Naive thymus-derived CD4-positive, alpha-beta T cell (primary cell): ENCODE results near the gene POC1A. TPM values are rescaled to one million over a fixed set of nuclear protein-coding genes. Genes with fewer than 3 reads are reported as not detected.

Experiments used
- ATAC-seq: fragments of 150-1000 bp; cut with Tn5 transposase; 2 replicates; pipeline ENCODE4 v1.10.0; 2021; ENCODE audit warnings: mild to moderate bottlenecking, moderate library complexity
- CTCF ChIA-PET: fragments of 350-600 bp; sonication (Branson Sonifier 250); formaldehyde crosslinking; loops from one replicate; lab custom pipeline; 2021; ENCODE audit warnings: antibody characterized with exemption; lab: Charles Lee
- POLR2A ChIA-PET: fragments of 350-600 bp; sonication (Branson Sonifier 250); formaldehyde crosslinking; loops from one replicate; lab custom pipeline; 2021; ENCODE audit warnings: antibody characterized with exemption, inconsistent platforms; lab: Charles Lee
- DNase-seq, 9 donors: peaks; one replicate each; pipeline versions ENCODE4 v3.0.0 to v3.0.0-alpha.2; 2020 to 2022; ENCODE audit warnings: mixed read lengths in 1 of 9
- H3K27ac ChIP-seq: one replicate; pipeline ENCODE4 v1.7.0; 2013; ENCODE audit warnings: mild to moderate bottlenecking, low read depth, low read length, moderate library complexity
- H3K27me3 ChIP-seq, 2 donors: one replicate each; pipeline ENCODE4 v1.7.0; 2013; ENCODE audit warnings: low read length in 2 of 2, mild to moderate bottlenecking in 2 of 2, moderate library complexity in 2 of 2; ENCODE audit not compliant: control insufficient read depth in 2 of 2, insufficient read depth in 2 of 2
- H3K36me3 ChIP-seq, 3 experiments: 1 replicate in 2 of 3; 2 replicates in 1 of 3; pipeline ENCODE4 v1.7.0; 2013; ENCODE audit warnings: low read length in 3 of 3, mild to moderate bottlenecking in 3 of 3, moderate library complexity in 1 of 3; ENCODE audit not compliant: insufficient read depth in 3 of 3, control insufficient read depth in 2 of 3
- H3K4me1 ChIP-seq, 2 donors: one replicate each; pipeline ENCODE4 v1.7.0; 2013; ENCODE audit warnings: low read length in 2 of 2, mild to moderate bottlenecking in 2 of 2, moderate library complexity in 1 of 2; ENCODE audit not compliant: control insufficient read depth in 2 of 2, insufficient read depth in 2 of 2
- H3K4me3 ChIP-seq: 2 replicates; pipeline ENCODE4 v1.7.0; 2013; ENCODE audit warnings: mild to moderate bottlenecking, low read length
- H3K9me3 ChIP-seq, 3 experiments: 1 replicate in 2 of 3; 2 replicates in 1 of 3; pipeline ENCODE4 v1.7.0; 2013; ENCODE audit warnings: low read length in 3 of 3; ENCODE audit not compliant: control insufficient read depth in 2 of 3
- H3K27ac Mint-ChIP-seq, 9 donors: one replicate each; pipeline ENCODE4 v1.8.0; 2020 to 2022; ENCODE audit warnings: mixed read lengths in 9 of 9, mild to moderate bottlenecking in 8 of 9, moderate library complexity in 5 of 9, inconsistent platforms in 2 of 9
- H3K27me3 Mint-ChIP-seq, 5 donors: one replicate each; pipeline ENCODE4 v1.8.0; 2021 to 2022; ENCODE audit warnings: mixed read lengths in 5 of 5, mild to moderate bottlenecking in 1 of 5
- H3K36me3 Mint-ChIP-seq, 5 donors: one replicate each; pipeline ENCODE4 v1.8.0; 2020 to 2022; ENCODE audit warnings: mixed read lengths in 5 of 5, mild to moderate bottlenecking in 3 of 5, inconsistent platforms in 1 of 5
- H3K4me1 Mint-ChIP-seq, 7 donors: one replicate each; pipeline ENCODE4 v1.8.0; 2020 to 2022; ENCODE audit warnings: mixed read lengths in 7 of 7, mild to moderate bottlenecking in 3 of 7, inconsistent platforms in 1 of 7
- H3K4me3 Mint-ChIP-seq, 10 donors: one replicate each; pipeline ENCODE4 v1.8.0; 2020 to 2022; ENCODE audit warnings: mild to moderate bottlenecking in 10 of 10, mixed read lengths in 10 of 10, moderate library complexity in 6 of 10, inconsistent platforms in 2 of 10
- H3K9me3 Mint-ChIP-seq, 11 donors: one replicate each; pipeline ENCODE4 v1.8.0; 2020 to 2022; ENCODE audit warnings: mixed read lengths in 11 of 11, mild to moderate bottlenecking in 4 of 11, inconsistent platforms in 1 of 11, moderate library complexity in 1 of 11
- intact Hi-C, 2 donors: fragments of 100-400 bp; cut with micrococcal nuclease; formaldehyde crosslinking; loops; one replicate each; pipeline ENCODE4 v1.15.1; 2023
- polyA plus RNA-seq, 2 donors: library from polyadenylated mRNA; unstranded; fragments of 300-500 nt; fragmentation: Illumina TruSeq; gene quantifications; one replicate each; pipeline ENCODE4 v1.2.3, GENCODE V29; 2021
- total RNA-seq, 6 experiments: library from RNA in 5 of 6; stranded (reverse) in 5 of 6; gene quantifications; 1 replicate in 5 of 6; 2 replicates in 1 of 6; pipeline ENCODE4 v1.2.3 and lab custom pipeline; 2021 to 2026

The POC1A gene
- total and polyA plus RNA-seq, 7 experiments from 2014 or later = 0.58 to 19.7 (median 1.3) TPM

DNA sequence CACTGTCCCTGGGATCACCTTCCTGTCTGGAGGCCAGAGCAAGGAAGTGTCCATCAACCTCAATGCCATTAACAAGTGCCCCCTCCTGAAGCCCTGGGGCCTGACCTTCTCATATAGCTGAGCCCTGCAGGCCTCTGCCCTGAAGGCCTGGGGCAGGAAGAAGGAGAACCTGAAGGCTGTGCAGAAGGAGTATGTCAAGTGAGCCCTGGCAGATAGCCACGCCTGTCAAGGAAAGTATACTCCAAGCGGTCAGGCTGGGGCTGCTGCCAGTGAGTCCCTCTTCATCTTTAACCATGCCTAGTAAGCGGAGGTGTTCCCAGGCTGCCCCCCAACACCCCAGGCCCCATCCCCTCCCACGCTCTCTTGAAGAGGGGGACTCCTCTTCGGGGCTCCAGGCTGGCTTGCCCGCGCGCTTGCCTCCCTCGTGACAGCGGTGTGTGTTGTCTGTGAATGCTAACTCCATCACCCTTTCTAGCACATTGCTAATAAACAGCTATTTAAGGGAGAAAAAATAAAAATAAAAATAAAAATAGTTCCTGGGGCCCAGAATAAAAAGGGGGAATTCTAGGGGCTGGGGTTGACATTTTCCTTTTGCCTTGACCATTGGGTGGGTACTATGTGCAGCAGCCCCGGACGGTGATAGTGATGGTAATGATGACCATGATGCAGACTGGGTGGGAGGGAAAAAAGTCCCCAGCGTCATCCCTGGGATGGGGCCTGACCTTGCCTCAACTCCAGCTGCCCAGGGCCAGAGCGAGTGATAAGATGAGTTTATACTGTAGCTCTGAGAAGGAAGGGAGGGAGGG, 40.5 kb upstream of the POC1A start:
- Histone ChIP-seq H3K4me1 (peaks cover 17 to 18% of the 10 kb centered on the region in 2 donors), H3K9me3 (no peaks in the 10 kb centered on the region), H3K36me3 (peaks cover 0 to 6% (median 0%) of the 10 kb centered on the region in 3 experiments), H3K27me3 (no peaks in the 10 kb centered on the region), H3K27ac (no peak overlapping the region), H3K4me3 (no peak overlapping the region)
- POLR2A ChIA-PET = no interaction called here
- DNase-seq (no peak), ATAC-seq (no peak)
- H3K36me3 Mint-ChIP-seq = peaks cover 0 to 12% (median 0%) of the 10 kb centered on the region in 5 donors
- no peaks in the 10 kb centered on the region for H3K9me3 Mint-ChIP-seq
- H3K4me3 Mint-ChIP-seq = no peak overlapping the region
- CTCF ChIA-PET = no interaction called here
- peaks cover 17 to 36% (median 27%) of the 10 kb centered on the region in 7 donors for H3K4me1 Mint-ChIP-seq
- peaks cover 0 to 2% (median 0%) of the 10 kb centered on the region in 5 donors for H3K27me3 Mint-ChIP-seq
- peak overlapping the region in 1 of 9 donors; percentile 59 for H3K27ac Mint-ChIP-seq
- intact Hi-C loops = loop anchor here (5.0 kb wide), 4 partner anchors 137 to 217 kb away; partner anchors contain the start of genes ABHD14A (in 1 of the 2), DUSP7 (in 1 of the 2) and RPL29 (in 1 of the 2)

DNA sequence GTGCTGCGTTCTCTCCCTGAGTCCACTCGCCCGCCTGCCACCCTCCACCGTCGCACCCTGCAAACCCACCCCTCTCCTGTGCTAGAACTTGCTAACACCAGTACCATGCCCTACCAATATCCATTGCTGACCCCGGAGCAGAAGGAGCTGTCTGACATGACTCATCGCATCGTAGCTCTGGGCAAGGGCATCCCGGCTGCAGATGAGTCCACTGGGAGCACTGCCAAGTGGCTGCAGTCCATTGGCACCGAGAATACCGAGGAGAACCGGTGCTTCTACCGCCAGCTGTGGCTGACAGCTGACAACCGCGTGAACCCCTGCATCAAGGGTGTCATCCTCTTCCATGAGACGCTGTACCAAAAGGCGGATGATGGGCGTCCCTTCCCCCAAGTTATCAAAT, 38.8 kb upstream of the POC1A start:
- Mint-ChIP-seq H3K27me3 (peaks cover 0 to 2% (median 0%) of the 10 kb centered on the region in 5 donors), H3K4me1 (peaks cover 7 to 36% (median 14%) of the 10 kb centered on the region in 7 donors), H3K4me3 (no peak overlapping the region), H3K9me3 (no peaks in the 10 kb centered on the region), H3K36me3 (no peaks in the 10 kb centered on the region), H3K27ac (peak overlapping the region in 1 of 9 donors; percentile 51)
- intact Hi-C loops = no loop called here
- no peak for DNase-seq
- H3K9me3 ChIP-seq = no peaks in the 10 kb centered on the region
- H3K27ac ChIP-seq = no peak overlapping the region
- ChIA-PET POLR2A (no interaction called here), CTCF (no interaction called here)
- H3K27me3 ChIP-seq = no peaks in the 10 kb centered on the region
- H3K36me3 ChIP-seq = peaks cover 0 to 2% (median 0%) of the 10 kb centered on the region in 3 experiments
- no peak overlapping the region for H3K4me3 ChIP-seq
- ATAC-seq = no peak
- peaks cover 7 to 10% of the 10 kb centered on the region in 2 donors for H3K4me1 ChIP-seq

DNA sequence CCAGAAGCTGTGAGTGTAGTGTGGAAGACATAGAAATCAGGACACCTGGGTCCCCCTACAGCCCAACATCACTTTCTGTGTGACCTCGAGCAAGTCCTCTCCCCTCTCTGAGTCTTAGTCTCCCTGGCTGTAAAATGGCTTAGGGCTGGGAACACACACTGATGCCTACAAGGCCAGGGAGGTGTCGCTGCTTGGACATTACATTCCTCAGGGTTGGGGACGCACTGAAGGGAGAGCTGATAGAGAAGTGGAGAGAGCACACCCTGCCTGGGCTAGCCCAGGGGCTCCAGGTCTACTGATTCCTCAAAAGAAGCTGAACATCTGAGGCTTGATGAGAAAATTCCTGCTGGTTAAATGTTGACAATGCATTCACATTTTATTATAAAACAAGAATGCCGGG, 37.4 kb upstream of the POC1A start:
- ATAC-seq = no peak
- ChIA-PET POLR2A (interaction anchor here (0.6 kb wide), 1 partner anchor 37 kb away, joined by 3 read pairs; the partner anchor contains the start of gene POC1A), CTCF (no interaction called here)
- Mint-ChIP-seq H3K4me3 (no peak overlapping the region), H3K4me1 (peaks cover 0 to 24% (median 3%) of the 10 kb centered on the region in 7 donors), H3K27ac (no peak overlapping the region), H3K27me3 (peaks cover 0 to 2% (median 0%) of the 10 kb centered on the region in 5 donors), H3K9me3 (no peaks in the 10 kb centered on the region), H3K36me3 (no peaks in the 10 kb centered on the region)
- Histone ChIP-seq H3K4me3 (no peak overlapping the region), H3K9me3 (no peaks in the 10 kb centered on the region), H3K36me3 (no peaks in the 10 kb centered on the region), H3K27ac (no peak overlapping the region), H3K27me3 (no peaks in the 10 kb centered on the region), H3K4me1 (peaks cover 0 to under 1% of the 10 kb centered on the region in 2 donors)
- no peak for DNase-seq
- intact Hi-C loops = no loop called here

DNA sequence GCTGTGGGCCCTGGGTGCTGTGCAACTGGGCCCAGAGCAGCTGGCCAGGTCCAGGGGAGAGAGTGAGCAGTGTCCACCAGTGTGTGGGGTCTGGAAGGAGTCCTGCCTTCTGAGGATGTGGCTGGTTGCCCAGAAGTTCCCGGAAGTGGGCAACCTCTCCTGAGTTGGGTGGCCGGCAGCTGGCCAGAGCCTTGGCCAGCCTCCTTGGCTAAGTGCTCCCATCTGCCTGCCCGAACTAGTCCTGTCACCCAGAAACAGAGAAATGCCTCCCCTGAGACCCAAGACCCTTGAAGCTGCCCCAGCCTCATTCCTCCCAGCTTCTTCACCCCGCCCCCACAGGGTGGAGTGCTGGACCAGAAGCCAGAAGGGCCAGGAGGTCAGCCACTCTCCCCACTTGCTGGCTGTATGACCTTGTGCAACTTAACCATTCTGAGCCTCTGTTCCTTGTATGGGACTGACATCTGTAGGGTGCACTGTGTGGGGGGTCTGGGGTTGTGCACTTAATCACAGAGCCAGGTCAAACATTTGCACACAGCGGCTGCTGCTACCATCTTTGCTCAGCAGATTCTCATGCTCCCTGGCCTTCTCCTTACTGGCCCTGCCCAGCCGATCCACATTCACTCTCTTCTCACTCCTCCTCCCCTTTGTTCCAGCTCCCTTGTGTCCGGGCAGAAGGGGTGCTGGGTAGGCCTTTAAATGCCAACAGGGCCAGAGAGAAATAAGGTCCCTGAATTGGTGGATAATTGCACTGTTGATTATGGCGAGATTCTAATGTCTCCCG, 36.3 kb upstream of the POC1A start:
- intact Hi-C loops = no loop called here

DNA sequence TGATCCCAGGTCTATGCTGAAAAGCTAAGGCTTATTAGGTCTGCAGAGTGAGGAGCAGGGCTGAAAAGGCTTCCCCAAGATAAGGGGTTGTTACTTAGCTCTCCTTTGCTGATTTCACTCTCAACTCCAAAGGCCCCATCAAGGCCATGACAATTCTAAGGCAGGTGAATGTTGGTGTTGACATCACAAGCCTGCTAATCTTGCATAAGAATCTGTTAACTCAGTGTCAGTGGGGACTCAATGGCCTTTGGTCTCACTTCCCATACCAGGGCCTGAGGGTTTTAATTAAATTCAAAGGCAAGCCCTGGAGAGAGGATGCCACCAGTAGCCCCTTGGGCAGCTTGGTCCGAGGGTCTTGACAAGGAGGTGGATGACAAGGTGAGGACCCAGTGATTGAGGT, 34.3 kb upstream of the POC1A start:
- H3K27ac ChIP-seq = no peak overlapping the region
- intact Hi-C loops = no loop called here
- ChIA-PET POLR2A (interaction anchor here (0.6 to 0.8 kb wide), 2 partner anchors 13 to 89 kb away, joined by 3 read pairs; no protein-coding TSS in a partner anchor), CTCF (no interaction called here)
- no peaks in the 10 kb centered on the region for H3K27me3 ChIP-seq
- DNase-seq (no peak), ATAC-seq (no peak)
- Mint-ChIP-seq H3K9me3 (no peaks in the 10 kb centered on the region), H3K4me1 (peaks cover 0 to 18% (median 0%) of the 10 kb centered on the region in 7 donors), H3K4me3 (no peak overlapping the region), H3K27ac (peak overlapping the region in 3 of 9 donors; percentile 36 to 60 (median 56)), H3K36me3 (no peaks in the 10 kb centered on the region), H3K27me3 (peaks cover 0 to 2% (median 0%) of the 10 kb centered on the region in 5 donors)
- no peaks in the 10 kb centered on the region for H3K4me1 ChIP-seq
- no peak overlapping the region for H3K4me3 ChIP-seq
- H3K9me3 ChIP-seq = no peaks in the 10 kb centered on the region
- no peaks in the 10 kb centered on the region for H3K36me3 ChIP-seq

More for the DNA sequence above, 36.3 kb upstream of the POC1A start:
- Mint-ChIP-seq H3K4me1 (peaks cover 0 to 18% (median 0%) of the 10 kb centered on the region in 7 donors), H3K9me3 (no peaks in the 10 kb centered on the region), H3K27ac (no peak overlapping the region), H3K27me3 (peaks cover 0 to 2% (median 0%) of the 10 kb centered on the region in 5 donors), H3K36me3 (no peaks in the 10 kb centered on the region), H3K4me3 (no peak overlapping the region)
- no peaks in the 10 kb centered on the region for H3K9me3 ChIP-seq
- no peaks in the 10 kb centered on the region for H3K36me3 ChIP-seq
- DNase-seq = no peak
- no peaks in the 10 kb centered on the region for H3K27me3 ChIP-seq
- no peak overlapping the region for H3K27ac ChIP-seq
- ChIA-PET CTCF (no interaction called here), POLR2A (interaction anchor here (0.6 kb wide), 1 partner anchor 222 kb away, joined by 3 read pairs; no protein-coding TSS in a partner anchor)
- ATAC-seq = no peak
- H3K4me3 ChIP-seq = no peak overlapping the region
- H3K4me1 ChIP-seq = no peaks in the 10 kb centered on the region

DNA sequence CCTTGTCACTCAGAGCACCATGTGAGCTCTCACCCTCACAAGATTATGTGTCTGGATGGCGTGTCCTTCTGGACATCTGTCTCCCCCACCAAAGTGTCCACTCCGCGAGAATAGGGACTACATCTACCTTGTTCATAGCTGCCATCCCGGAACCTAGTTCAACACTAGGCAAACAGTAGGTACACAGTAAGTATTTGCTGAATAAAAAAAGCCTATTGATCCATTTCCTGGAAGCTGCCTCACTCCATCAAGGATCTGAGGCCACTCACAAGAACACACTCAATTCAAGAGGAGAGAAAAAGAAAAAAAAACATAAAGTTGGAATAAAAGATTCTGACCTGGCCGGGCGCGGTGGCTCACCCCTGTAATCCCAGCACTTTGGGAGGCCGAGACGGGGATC, 32.5 kb upstream of the POC1A start:
- DNase-seq = no peak
- H3K9me3 Mint-ChIP-seq = peaks cover 0 to 2% (median 0%) of the 10 kb centered on the region in 11 donors
- H3K4me3 ChIP-seq = no peak overlapping the region
- ChIA-PET POLR2A (interaction anchor here (0.5 kb wide), 1 partner anchor 32 kb away, joined by 3 read pairs; no protein-coding TSS in a partner anchor), CTCF (interaction anchor here (0.6 kb wide), 1 partner anchor 145 kb away, joined by 4 read pairs; no protein-coding TSS in a partner anchor)
- H3K36me3 ChIP-seq = no peaks in the 10 kb centered on the region
- peaks cover 0 to 24% (median 0%) of the 10 kb centered on the region in 7 donors for H3K4me1 Mint-ChIP-seq
- no peak overlapping the region for H3K4me3 Mint-ChIP-seq
- H3K36me3 Mint-ChIP-seq = no peaks in the 10 kb centered on the region
- H3K27ac ChIP-seq = no peak overlapping the region
- H3K27me3 ChIP-seq = no peaks in the 10 kb centered on the region
- intact Hi-C loops = no loop called here
- peak overlapping the region in 1 of 9 donors; percentile 19 for H3K27ac Mint-ChIP-seq
- ATAC-seq = no peak
- no peaks in the 10 kb centered on the region for H3K9me3 ChIP-seq
- peaks cover 0 to 10% of the 10 kb centered on the region in 2 donors for H3K4me1 ChIP-seq
- peaks cover 0 to 4% (median 0%) of the 10 kb centered on the region in 5 donors for H3K27me3 Mint-ChIP-seq
